OCI-LY1 (cell line): ENCODE measurements around the gene COPE.

ENCODE experiments used
- H2AFZ ChIP-seq: fragments of 200-600 bp; sonication (generic), shearing (Covaris generic); 2 replicates; pipeline ENCODE4 v1.6.0; 2014; ENCODE audit warnings: antibody characterized with exemption, mild to moderate bottlenecking, low read length
- H3F3A ChIP-seq: fragments of 200-600 bp; sonication (generic), shearing (Covaris generic); 2 replicates; pipeline ENCODE4 v1.6.0; 2014; ENCODE audit warnings: mild to moderate bottlenecking, antibody characterized with exemption, low read length, moderate library complexity; ENCODE audit not compliant: insufficient read depth
- H3K27ac ChIP-seq: fragments of 200-600 bp; sonication (generic); 2 replicates; pipeline ENCODE4 v1.5.1; 2014; ENCODE audit warnings: low read length, mixed run types, mild to moderate bottlenecking, low read depth; ENCODE audit not compliant: poor library complexity, severe bottlenecking
- H3K27me3 ChIP-seq: fragments of 200-600 bp; sonication (generic); 2 replicates; pipeline ENCODE4 v1.6.0; 2014; ENCODE audit warnings: antibody characterized with exemption, mild to moderate bottlenecking, low read length, moderate library complexity; ENCODE audit not compliant: insufficient read depth
- H3K36me3 ChIP-seq: fragments of 200-600 bp; sonication (generic); 2 replicates; pipeline ENCODE4 v1.6.1; 2014; ENCODE audit warnings: mild to moderate bottlenecking, antibody characterized with exemption, low read length, moderate library complexity, mixed read lengths; ENCODE audit not compliant: insufficient read depth
- H3K4me1 ChIP-seq: fragments of 200-600 bp; sonication (generic); 2 replicates; pipeline ENCODE4 v1.5.1; 2014; ENCODE audit warnings: mild to moderate bottlenecking, low read length, moderate library complexity; ENCODE audit not compliant: insufficient read depth, severe bottlenecking
- H3K4me2 ChIP-seq: fragments of 200-600 bp; sonication (generic), shearing (Covaris generic); 2 replicates; pipeline ENCODE4 v1.6.1; 2014; ENCODE audit warnings: low read length
- H3K4me3 ChIP-seq: fragments of 200-600 bp; sonication (generic); 2 replicates; pipeline ENCODE4 v1.5.1; 2014; ENCODE audit warnings: low read length, low read depth, mild to moderate bottlenecking, mixed read lengths; ENCODE audit not compliant: poor library complexity, severe bottlenecking
- H3K79me2 ChIP-seq: fragments of 200-600 bp; shearing (Covaris generic); 2 replicates; pipeline ENCODE4 v1.6.1; 2016; ENCODE audit warnings: mixed run types, low read length, mixed read lengths; ENCODE audit not compliant: insufficient read depth
- H3K9ac ChIP-seq: fragments of 200-600 bp; sonication (generic), shearing (Covaris generic); 2 replicates; pipeline ENCODE4 v1.6.1; 2014; ENCODE audit warnings: mild to moderate bottlenecking, low read length, mixed read lengths
- H3K9me2 ChIP-seq: fragments of 200-600 bp; sonication (generic), shearing (Covaris generic); 2 replicates; pipeline ENCODE4 v1.6.1; 2014; ENCODE audit warnings: low read depth, mild to moderate bottlenecking, low read length, mixed read lengths
- H3K9me3 ChIP-seq: fragments of 200-600 bp; shearing (Covaris generic); 2 replicates; pipeline ENCODE4 v1.6.1; 2014; ENCODE audit warnings: low read length, mixed read lengths
- H4K20me1 ChIP-seq: fragments of 200-600 bp; sonication (generic), shearing (Covaris generic); 2 replicates; pipeline ENCODE4 v1.6.0; 2016; ENCODE audit warnings: mild to moderate bottlenecking, low read length; ENCODE audit not compliant: insufficient read depth
- CTCF ChIP-seq: fragments of 200-600 bp; sonication (generic), shearing (Covaris generic); IDR thresholded peaks from 2 replicates; pipeline ENCODE4 v1.5.1; 2017; ENCODE audit warnings: mild to moderate bottlenecking, antibody characterized with exemption, low read length, moderate library complexity, mixed read lengths
- EZH2 ChIP-seq: fragments of 200-600 bp; sonication (generic), shearing (Covaris generic); IDR thresholded peaks from 2 replicates; pipeline ENCODE4 v1.8.0; 2017; ENCODE audit warnings: borderline replicate concordance, mixed run types, mild to moderate bottlenecking, antibody characterized with exemption, low read length, moderate library complexity, mixed read lengths

The COPE gene

GRCh38 chr19:18908917-18909619 is 10.1 kb downstream of the COPE start:
- Histone ChIP-seq H3K4me1 (no peaks in the 10 kb centered on the region), H3F3A (no peaks in the 10 kb centered on the region), H3K9ac (no peak overlapping the region), H4K20me1 (no peaks in the 10 kb centered on the region), H3K79me2 (no peaks in the 10 kb centered on the region), H3K9me2 (no peaks in the 10 kb centered on the region), H3K4me3 (no peak overlapping the region), H3K27ac (no peak overlapping the region), H2AFZ (no peak overlapping the region), H3K9me3 (no peaks in the 10 kb centered on the region), H3K36me3 (peaks cover 68% of the 10 kb centered on the region), H3K27me3 (no peaks in the 10 kb centered on the region), H3K4me2 (no peak overlapping the region)
- no peak for TF ChIP-seq EZH2
- TF ChIP-seq CTCF: no peak

DNA sequence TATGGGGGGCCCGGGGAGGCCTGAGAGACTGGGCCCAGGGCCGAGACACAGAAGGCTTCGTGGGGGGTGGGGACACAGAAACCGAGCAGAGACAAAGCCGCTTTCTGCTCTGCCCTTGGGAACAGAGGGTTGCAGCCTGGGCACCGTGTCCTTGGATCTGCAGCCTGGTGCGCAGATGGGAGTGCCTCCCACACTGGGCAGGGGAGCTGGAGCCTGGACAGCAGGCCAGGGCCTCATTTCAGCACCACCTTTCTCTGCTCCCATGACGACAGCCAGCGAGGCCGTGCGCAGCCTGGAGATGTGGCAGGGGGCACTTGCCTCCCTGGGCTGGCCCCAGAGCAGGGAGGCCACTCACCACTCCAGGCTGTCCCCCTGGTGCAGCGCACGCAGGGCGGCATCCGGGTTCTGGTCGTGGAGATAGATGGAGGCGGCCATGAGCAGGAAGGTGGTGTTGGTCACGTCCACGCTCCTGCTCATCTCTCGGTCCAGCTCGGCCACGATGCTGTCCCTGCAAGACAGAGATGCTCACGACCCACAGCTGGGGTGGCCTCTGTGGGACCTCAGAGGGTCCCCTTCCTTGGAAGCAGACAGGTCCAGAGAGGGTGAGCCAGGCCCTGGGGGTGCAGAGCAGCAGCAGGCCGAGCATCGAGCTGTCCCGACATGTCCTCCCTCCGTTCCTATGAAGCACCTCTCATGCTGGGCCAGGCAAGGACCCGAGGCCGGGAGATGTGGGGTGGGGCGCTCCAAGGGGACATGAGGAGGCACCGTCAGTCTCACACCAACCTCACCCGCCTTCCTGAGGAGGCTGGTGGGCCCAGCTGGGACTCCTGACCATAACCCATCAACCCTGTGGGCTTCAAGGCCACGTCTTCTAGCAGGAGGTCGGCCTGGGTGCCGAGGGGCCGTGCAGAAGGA is 12.3 kb downstream of the COPE start:
- Histone ChIP-seq H3F3A (no peaks in the 10 kb centered on the region), H4K20me1 (no peaks in the 10 kb centered on the region), H3K36me3 (peaks cover 51% of the 10 kb centered on the region), H3K4me3 (no peak overlapping the region), H3K4me1 (no peaks in the 10 kb centered on the region), H3K4me2 (no peak overlapping the region), H2AFZ (no peak overlapping the region), H3K79me2 (no peaks in the 10 kb centered on the region), H3K27ac (no peak overlapping the region), H3K9ac (no peak overlapping the region), H3K27me3 (no peaks in the 10 kb centered on the region), H3K9me3 (no peaks in the 10 kb centered on the region), H3K9me2 (no peaks in the 10 kb centered on the region)
- TF ChIP-seq CTCF (no peak), EZH2 (no peak)

- H3F3A ChIP-seq: no peaks in the 10 kb centered on the region
- peaks cover 53% of the 10 kb centered on the region for H3K36me3 ChIP-seq
- TF ChIP-seq CTCF (no peak), EZH2 (no peak)
- no peak overlapping the region for H3K4me3 ChIP-seq
- no peaks in the 10 kb centered on the region for H3K4me1 ChIP-seq
- no peak overlapping the region for H3K27ac ChIP-seq
- no peaks in the 10 kb centered on the region for H3K9me3 ChIP-seq
- H3K4me2 ChIP-seq: no peak overlapping the region
- no peaks in the 10 kb centered on the region for H3K27me3 ChIP-seq
- H3K9ac ChIP-seq: no peak overlapping the region
- no peak overlapping the region for H2AFZ ChIP-seq
- H3K9me2 ChIP-seq: no peaks in the 10 kb centered on the region
- no peaks in the 10 kb centered on the region for H4K20me1 ChIP-seq
- no peaks in the 10 kb centered on the region for H3K79me2 ChIP-seq
Measured at GRCh38 chr19:18905513-18906236, 13.5 kb downstream of the COPE start.
